B cell (primary cell): ENCODE results near the gene PAM. TPM values are rescaled to one million over a fixed set of nuclear protein-coding genes. Genes with fewer than 3 reads are reported as not detected.

ENCODE experiments used
- ATAC-seq: fragments of 200-7000 bp; cut with Tn5 transposase; one replicate; pipeline ENCODE4 v1.10.0; 2021; ENCODE audit warnings: low read depth, mild to moderate bottlenecking, moderate number of reproducible peaks, moderate library complexity
- CTCF ChIA-PET: fragments of 350-600 bp; sonication (Branson Sonifier 250); formaldehyde crosslinking; loops from one replicate; lab custom pipeline; 2021; ENCODE audit warnings: antibody characterized with exemption, inconsistent platforms; lab: Charles Lee
- POLR2A ChIA-PET: fragments of 350-600 bp; sonication (Branson Sonifier 250); formaldehyde crosslinking; loops from one replicate; lab custom pipeline; 2021; ENCODE audit warnings: antibody characterized with exemption; lab: Charles Lee
- DNase-seq: peaks from one replicate; pipeline ENCODE4 v3.0.0; 2013
- H2AFZ ChIP-seq: 2 replicates; pipeline ENCODE4 v1.6.1; 2012; ENCODE audit warnings: mild to moderate bottlenecking, low read depth, low read length; ENCODE audit not compliant: insufficient read depth, poor library complexity, severe bottlenecking
- H3K27ac ChIP-seq, 2 donors: 1 replicate in 1 of 2; 2 replicates in 1 of 2; pipeline ENCODE4 v1.5.1; 2012 to 2013; ENCODE audit warnings: low read length in 2 of 2, mild to moderate bottlenecking in 2 of 2, moderate library complexity in 1 of 2
- H3K27me3 ChIP-seq, 4 experiments: fragments of 200-600 bp in 1 of 4; sonication (generic) in 1 of 4; replicated peaks in 1 of 4; 1 replicate in 2 of 4; 2 replicates in 2 of 4; pipeline versions ENCODE4 v1.6.1 to v1.7.0; 2013 to 2016; ENCODE audit warnings: low read length in 3 of 4, mild to moderate bottlenecking in 2 of 4, mixed read lengths in 1 of 4, moderate library complexity in 1 of 4; ENCODE audit not compliant: insufficient read depth in 4 of 4, control insufficient read depth in 3 of 4; ENCODE audit errors: control extremely low read depth in 1 of 4
- H3K36me3 ChIP-seq, 2 experiments: replicated peaks in 1 of 2; 1 replicate in 1 of 2; 2 replicates in 1 of 2; pipeline versions ENCODE4 v1.6.1 to v1.7.1; 2013; ENCODE audit warnings: low read length in 1 of 2; ENCODE audit not compliant: insufficient read depth in 2 of 2, control insufficient read depth in 1 of 2; ENCODE audit errors: control extremely low read depth in 1 of 2, extremely low read depth in 1 of 2
- H3K4me1 ChIP-seq, 2 donors: fragments of 200-600 bp in 1 of 2; sonication (generic) in 1 of 2; 1 replicate in 1 of 2; 2 replicates in 1 of 2; pipeline versions ENCODE4 v1.5.1 to v1.6.1; 2013 to 2017; ENCODE audit warnings: low read length in 2 of 2; ENCODE audit not compliant: control insufficient read depth in 2 of 2, insufficient read depth in 2 of 2
- H3K4me2 ChIP-seq: replicated peaks from 2 replicates; pipeline ENCODE3; 2012; ENCODE audit warnings: mild to moderate bottlenecking, low read depth, low read length; ENCODE audit not compliant: poor library complexity, severe bottlenecking
- H3K4me3 ChIP-seq, 5 experiments: fragments of 200-600 bp in 1 of 5; sonication (generic) in 1 of 5; 1 replicate in 3 of 5; 2 replicates in 2 of 5; pipeline versions ENCODE4 v1.5.1 to v1.7.0; 2011 to 2016; ENCODE audit warnings: low read length in 4 of 5, mild to moderate bottlenecking in 4 of 5, low read depth in 2 of 5, control low read depth in 1 of 5, moderate library complexity in 1 of 5; ENCODE audit not compliant: insufficient read depth in 1 of 5; ENCODE audit errors: control extremely low read depth in 1 of 5, extremely low read depth in 1 of 5
- H3K79me2 ChIP-seq: fragments of 200-600 bp; sonication (generic); one replicate; pipeline ENCODE4 v1.6.0; 2016; ENCODE audit warnings: low read length; ENCODE audit not compliant: control insufficient read depth, insufficient read depth
- H3K9ac ChIP-seq: fragments of 200-600 bp; sonication (generic); 2 replicates; pipeline ENCODE4 v1.6.1; 2017; ENCODE audit warnings: mild to moderate bottlenecking, low read length, moderate library complexity
- H3K9me3 ChIP-seq, 3 donors: one replicate each; pipeline versions ENCODE4 v1.6.1 to v1.7.1; 2013; ENCODE audit warnings: low read length in 2 of 3; ENCODE audit not compliant: control insufficient read depth in 2 of 3, insufficient read depth in 1 of 3; ENCODE audit errors: control extremely low read depth in 1 of 3
- H4K20me1 ChIP-seq: 2 replicates; pipeline ENCODE4 v1.6.0; 2012; ENCODE audit warnings: mild to moderate bottlenecking, low read length; ENCODE audit not compliant: insufficient read depth, control insufficient read depth, poor library complexity, severe bottlenecking
- H3K27ac Mint-ChIP-seq: one replicate; pipeline ENCODE4 v1.8.0; 2021; ENCODE audit warnings: mixed read lengths
- H3K27me3 Mint-ChIP-seq: one replicate; pipeline ENCODE4 v1.8.0; 2021; ENCODE audit warnings: mixed read lengths
- H3K4me1 Mint-ChIP-seq: one replicate; pipeline ENCODE4 v1.8.0; 2021; ENCODE audit warnings: mixed read lengths
- H3K4me3 Mint-ChIP-seq: one replicate; pipeline ENCODE4 v1.8.0; 2021; ENCODE audit warnings: mixed read lengths
- H3K9me3 Mint-ChIP-seq: one replicate; pipeline ENCODE4 v1.8.0; 2022; ENCODE audit warnings: mixed read lengths; ENCODE audit not compliant: insufficient read depth
- CTCF ChIP-seq: fragments of 200-600 bp; IDR thresholded peaks from one replicate; pipeline ENCODE4 v1.8.0; 2022; ENCODE audit warnings: antibody characterized with exemption, mild to moderate bottlenecking
- EZH2 ChIP-seq: IDR thresholded peaks from 2 replicates; pipeline ENCODE4 v1.6.1; 2012; ENCODE audit warnings: borderline replicate concordance, low read depth, mild to moderate bottlenecking, moderate library complexity, low read length; ENCODE audit not compliant: insufficient read depth, poor library complexity, severe bottlenecking
- WGBS: methylation state at CpG from one replicate; pipeline ENCODE4 v1.1.5; 2013; ENCODE audit warnings: missing lambda C conversion rate; ENCODE audit not compliant: insufficient coverage; 5-methylcytosine and 5-hydroxymethylcytosine counted together
- intact Hi-C: fragments of 100-400 bp; cut with micrococcal nuclease; formaldehyde crosslinking; loops from one replicate; pipeline ENCODE4 v1.10.0; 2022
- polyA plus RNA-seq: library from polyadenylated mRNA; depleted of rRNA; stranded (reverse); fragments of >200 nt; gene quantifications from 2 replicates; pipeline ENCODE4 v1.2.3, GENCODE V29; 2012
- total RNA-seq, 2 donors: library from RNA; stranded (reverse); fragments of 120-200 nt in 1 of 2; gene quantifications; 1 replicate in 1 of 2; 2 replicates in 1 of 2; pipeline versions ENCODE4 v1.2.3 to v1.2.4, GENCODE V29; 2013 to 2022

The PAM gene
- total and polyA plus RNA-seq, 2 donors (not counting 1 experiment from before 2014, with no cell fraction given): 1.00 to 34.8 TPM

GRCh38 chr5:102890133-102890532 is 135.0 kb downstream of the PAM start:
- no CpG with 5 or more reads among the region's 3 CpGs for WGBS
- Histone ChIP-seq H3K9ac (no peak overlapping the region), H3K36me3 (no peaks in the 10 kb centered on the region), H3K9me3 (no peaks in the 10 kb centered on the region), H3K79me2 (no peaks in the 10 kb centered on the region), H3K27me3 (no peaks in the 10 kb centered on the region), H4K20me1 (no peaks in the 10 kb centered on the region), H3K4me1 (no peaks in the 10 kb centered on the region), H2AFZ (no peak overlapping the region), H3K4me3 (no peak overlapping the region), H3K27ac (no peak overlapping the region), H3K4me2 (no peak overlapping the region)
- Mint-ChIP-seq H3K4me3 (no peak overlapping the region), H3K9me3 (no peaks in the 10 kb centered on the region), H3K27me3 (no peaks in the 10 kb centered on the region), H3K27ac (no peak overlapping the region), H3K4me1 (no peaks in the 10 kb centered on the region)
- intact Hi-C loops: no loop called here
- DNase-seq (no peak), ATAC-seq (no peak)
- POLR2A ChIA-PET: no interaction called here
- TF ChIP-seq CTCF (no peak), EZH2 (no peak)
- CTCF ChIA-PET: no interaction called here

GRCh38 chr5:102891175-102891574 is 136.1 kb downstream of the PAM start:
- CTCF ChIA-PET: no interaction called here

More at GRCh38 chr5:102891175-102891574, 136.1 kb downstream of the PAM start:
- no peak overlapping the region for H3K27ac ChIP-seq
- no peak overlapping the region for H3K9ac ChIP-seq
- H3K4me2 ChIP-seq: no peak overlapping the region
- POLR2A ChIA-PET: no interaction called here
- no peaks in the 10 kb centered on the region for H3K4me1 Mint-ChIP-seq
- no CpG with 5 or more reads among the region's 3 CpGs for WGBS
- intact Hi-C loops: no loop called here
- H3K27me3 Mint-ChIP-seq: no peaks in the 10 kb centered on the region
- H2AFZ ChIP-seq: no peak overlapping the region
- H3K4me1 ChIP-seq: no peaks in the 10 kb centered on the region
- H4K20me1 ChIP-seq: no peaks in the 10 kb centered on the region
- no peaks in the 10 kb centered on the region for H3K36me3 ChIP-seq
- no peaks in the 10 kb centered on the region for H3K9me3 Mint-ChIP-seq
- H3K27me3 ChIP-seq: no peaks in the 10 kb centered on the region
- no peak overlapping the region for H3K4me3 Mint-ChIP-seq
- no peak for TF ChIP-seq EZH2
- no peak for TF ChIP-seq CTCF
- ATAC-seq (no peak), DNase-seq (no peak)
- H3K9me3 ChIP-seq: no peaks in the 10 kb centered on the region
- H3K27ac Mint-ChIP-seq: no peak overlapping the region
- H3K4me3 ChIP-seq: no peak overlapping the region
- H3K79me2 ChIP-seq: no peaks in the 10 kb centered on the region
